Fibroblast of lung (primary cell): ENCODE data around the gene PSMA5.

Experiments
- CTCF ChIP-seq, 2 donors: IDR thresholded peaks in 1 of 2; conservative IDR thresholded peaks in 1 of 2; 1 replicate in 1 of 2; 2 replicates in 1 of 2; pipeline ENCODE4 v1.5.1; 2011 to 2012; ENCODE audit warnings: low read length in 2 of 2, control low read depth in 1 of 2, inconsistent platforms in 1 of 2, low read depth in 1 of 2, mild to moderate bottlenecking in 1 of 2
- EZH2 ChIP-seq: IDR thresholded peaks from 2 replicates; pipeline ENCODE4 v1.5.1; 2012; ENCODE audit warnings: low read length, control low read depth, mild to moderate bottlenecking; ENCODE audit errors: missing control alignments

- TF ChIP-seq CTCF (conservative IDR thresholded peaks at IDR 0.05 in 1 of 2, IDR thresholded peaks at IDR 0.05 in 1 of 2; ENCODE audit: low read depth in 1 of 2, low read length in 2 of 2) (no peak), EZH2 (no peak)
Observed at GRCh38 chr1:109371341-109371739, 54.9 kb downstream of the PSMA5 start.
